HepG2 (cell line): ENCODE results near the gene TUT4. TPM values are rescaled to one million over a fixed set of nuclear protein-coding genes. Genes with fewer than 3 reads are reported as not detected.
A peak's percentile ranks its signal among the peaks of the same experiment; 100 is the strongest.

Experiments
- ATAC-seq: fragments of 200-7000 bp; cut with Tn5 transposase; 3 replicates; pipeline ENCODE4 v1.9.1; 2020; ENCODE audit warnings: mild to moderate bottlenecking, moderate library complexity
- BruUV-seq: library from RNA; stranded (reverse); fragments of 400-500 nt; replicated peaks from 2 replicates; lab custom pipeline; 2021; lab: Mats Ljungman, UMichigan
- CTCF ChIA-PET: fragments of 300-600 bp; formaldehyde crosslinking; extraction: SDS; loops from one replicate; lab custom pipeline; 2021; ENCODE audit warnings: low total read pairs, inconsistent platforms, low intra/inter-chr PET ratio; lab: Yijun Ruan, JAX
- POLR2A ChIA-PET: fragments of 350-600 bp; sonication (Branson Sonifier 250); formaldehyde crosslinking; loops from one replicate; lab custom pipeline; 2020; ENCODE audit warnings: antibody characterized with exemption, inconsistent platforms; lab: Yijun Ruan, JAX
- DNase-seq: peaks from one replicate; pipeline ENCODE4 v3.0.0-alpha.2; 2015; ENCODE audit warnings: low spot score
- FAIRE-seq: peaks from 3 replicates; lab custom pipeline; 2011; peaks lifted over from hg19 to GRCh38; lab: Jason Lieb, UNC
- H2AFZ ChIP-seq: one replicate; pipeline ENCODE4 v1.6.1; 2011; ENCODE audit warnings: low read length, inconsistent platforms
- H3K27ac ChIP-seq: fragments of 300-600 bp; 3 replicates; pipeline ENCODE4 v1.8.0; 2011; ENCODE audit warnings: mixed run types, mild to moderate bottlenecking, mixed read lengths, low read length, inconsistent platforms; ENCODE audit not compliant: insufficient read depth; ENCODE audit errors: extremely low read length
- H3K27me3 ChIP-seq, 2 experiments: fragments of 200-600 bp in 1 of 2; 2 replicates in 1 of 2; 3 replicates in 1 of 2; pipeline versions ENCODE4 v1.6.0 to v1.8.0; 2011; ENCODE audit warnings: low read length in 2 of 2, mild to moderate bottlenecking in 2 of 2, moderate library complexity in 2 of 2, inconsistent platforms in 1 of 2; ENCODE audit not compliant: insufficient read depth in 2 of 2, control insufficient read depth in 1 of 2
- H3K36me3 ChIP-seq, 2 experiments: fragments of 200-600 bp in 1 of 2; replicated peaks in 1 of 2; 2 replicates in 1 of 2; 3 replicates in 1 of 2; pipeline versions ENCODE4 v1.5.1 to v1.8.0; 2011; ENCODE audit warnings: low read length in 2 of 2, inconsistent platforms in 1 of 2; ENCODE audit not compliant: insufficient read depth in 2 of 2, control insufficient read depth in 1 of 2
- H3K4me1 ChIP-seq: 2 replicates; pipeline ENCODE4 v1.5.1; 2012; ENCODE audit warnings: low read length, inconsistent platforms; ENCODE audit not compliant: insufficient read depth
- H3K4me2 ChIP-seq: 2 replicates; pipeline ENCODE4 v1.6.0; 2011; ENCODE audit warnings: low read depth, low read length, inconsistent platforms
- H3K4me3 ChIP-seq, 3 experiments: fragments of 200-600 bp in 1 of 3; sonication (generic), shearing (Covaris generic) in 1 of 3; replicated peaks in 1 of 3; 2 replicates each; pipeline ENCODE4 v1.5.1; 2011 to 2016; ENCODE audit warnings: low read length in 3 of 3, inconsistent platforms in 2 of 3, low read depth in 2 of 3, mild to moderate bottlenecking in 2 of 3, control low read depth in 1 of 3, mixed read lengths in 1 of 3; ENCODE audit not compliant: insufficient read depth in 1 of 3
- H3K79me2 ChIP-seq: one replicate; pipeline ENCODE4 v1.6.1; 2011; ENCODE audit warnings: low read length, inconsistent platforms; ENCODE audit not compliant: insufficient read depth
- H3K9ac ChIP-seq: 2 replicates; pipeline ENCODE4 v1.6.0; 2011; ENCODE audit warnings: mild to moderate bottlenecking, low read depth, low read length, inconsistent platforms; ENCODE audit not compliant: insufficient read depth
- H3K9me3 ChIP-seq: 2 replicates; pipeline ENCODE4 v1.5.1; 2012; ENCODE audit warnings: mild to moderate bottlenecking, low read length
- H4K20me1 ChIP-seq: 2 replicates; pipeline ENCODE4 v1.6.0; 2011; ENCODE audit warnings: inconsistent platforms, mild to moderate bottlenecking, low read length, moderate library complexity; ENCODE audit not compliant: insufficient read depth
- CREB1 ChIP-seq, 2 experiments: fragments of 450-650 bp in 1 of 2; IDR thresholded peaks; 2 replicates each; pipeline ENCODE4 v1.6.1; 2016 to 2017; ENCODE audit warnings: control low read depth in 1 of 2, mild to moderate bottlenecking in 1 of 2, missing compliant biosample characterization in 1 of 2, missing genetic modification characterization in 1 of 2
- FOXC1 ChIP-seq: sonication (generic); formaldehyde crosslinking; IDR thresholded peaks from 2 replicates; pipeline ENCODE4 v1.8.0; 2022; ENCODE audit warnings: mild to moderate bottlenecking, missing genetic modification reagents, borderline replicate concordance
- JUN ChIP-seq: sonication (generic); formaldehyde crosslinking; IDR thresholded peaks from 2 replicates; pipeline ENCODE4 v1.4.0; 2020; ENCODE audit warnings: mild to moderate bottlenecking, missing genetic modification reagents
- KLF12 ChIP-seq: sonication (generic); formaldehyde crosslinking; IDR thresholded peaks from 2 replicates; pipeline ENCODE4 v1.4.0; 2020; ENCODE audit warnings: missing genetic modification reagents, borderline replicate concordance
- NCOR1 ChIP-seq: fragments of 200-600 bp; sonication (generic); IDR thresholded peaks from 2 replicates; pipeline ENCODE4 v1.7.0; 2017; ENCODE audit warnings: antibody characterized with exemption, low read length, borderline replicate concordance
- RFXANK ChIP-seq: IDR thresholded peaks from 2 replicates; pipeline ENCODE4 v1.6.1; 2016
- SMAD3 ChIP-seq: sonication (generic); formaldehyde crosslinking; IDR thresholded peaks from 2 replicates; pipeline ENCODE4 v1.4.0; 2020; ENCODE audit warnings: missing genetic modification reagents
- XRCC5 ChIP-seq: fragments of 200-400 bp; formaldehyde crosslinking; optimal IDR thresholded peaks from 2 replicates; pipeline ENCODE3; 2017; ENCODE audit warnings: mild to moderate bottlenecking, low read length
- WGBS: methylation state at CpG from one replicate; pipeline ENCODE4 v1.1.6; 2017; ENCODE audit warnings: low lambda C conversion rate; 5-methylcytosine and 5-hydroxymethylcytosine counted together
- in situ Hi-C: cut with HindIII; loops from 2 replicates; pipeline ENCODE4 v1.10.0; 2017; ENCODE audit warnings: low pct_unique_long_range_greater_than_20kb; ENCODE audit not compliant: extremely low pct_ligation_motif_present
- intact Hi-C: fragments of 100-400 bp; cut with micrococcal nuclease; formaldehyde crosslinking; loops from one replicate; pipeline ENCODE4 v1.10.0; 2022; ENCODE audit not compliant: unreplicated experiment
- polyA plus RNA-seq, 8 experiments: library from polyadenylated mRNA; depleted of rRNA in 3 of 8; stranded (reverse) in 7 of 8; unstranded in 1 of 8; fragments of >200 nt; fragmentation: Illumina TruSeq in 4 of 8; extraction: Trizol in 4 of 8; gene quantifications; 2 replicates each; pipeline versions ENCODE4 v1.2.1 to v1.2.3, GENCODE V29; 2011 to 2016; ENCODE audit warnings: low read depth in 4 of 8, missing spikeins in 1 of 8, mixed read lengths in 1 of 8; ENCODE audit not compliant: insufficient read depth in 1 of 8
- total RNA-seq, 5 experiments: library from RNA; depleted of rRNA; stranded (reverse); fragments of >200 nt; fragmentation: Illumina TruSeq; extraction: Trizol; gene quantifications; 2 replicates each; pipeline ENCODE4 v1.2.3, GENCODE V29; 2016; ENCODE audit warnings: low read depth in 1 of 5
- TF ChIP-seq, protein P1 (sequence below): sonication (generic); formaldehyde crosslinking; IDR thresholded peaks from 2 replicates; pipeline ENCODE4 v1.9.0; 2021; ENCODE audit warnings: missing genetic modification reagents, mild to moderate bottlenecking, borderline replicate concordance
- TF ChIP-seq, protein P2 (sequence below): sonication (generic); formaldehyde crosslinking; IDR thresholded peaks from 2 replicates; pipeline ENCODE4 v1.9.0; 2022; ENCODE audit warnings: low read depth, missing genetic modification reagents
- TF ChIP-seq, protein P3 (sequence below): IDR thresholded peaks from 2 replicates; pipeline ENCODE4 v1.6.1; 2012; ENCODE audit warnings: low read length, improper control_type of control experiment

The TUT4 gene
- total and polyA plus RNA-seq, 2 of the 13 experiments (the other 11 are each of a cell fraction or from before 2014, with no cell fraction given) = 44.7 to 53.5 TPM

DNA sequence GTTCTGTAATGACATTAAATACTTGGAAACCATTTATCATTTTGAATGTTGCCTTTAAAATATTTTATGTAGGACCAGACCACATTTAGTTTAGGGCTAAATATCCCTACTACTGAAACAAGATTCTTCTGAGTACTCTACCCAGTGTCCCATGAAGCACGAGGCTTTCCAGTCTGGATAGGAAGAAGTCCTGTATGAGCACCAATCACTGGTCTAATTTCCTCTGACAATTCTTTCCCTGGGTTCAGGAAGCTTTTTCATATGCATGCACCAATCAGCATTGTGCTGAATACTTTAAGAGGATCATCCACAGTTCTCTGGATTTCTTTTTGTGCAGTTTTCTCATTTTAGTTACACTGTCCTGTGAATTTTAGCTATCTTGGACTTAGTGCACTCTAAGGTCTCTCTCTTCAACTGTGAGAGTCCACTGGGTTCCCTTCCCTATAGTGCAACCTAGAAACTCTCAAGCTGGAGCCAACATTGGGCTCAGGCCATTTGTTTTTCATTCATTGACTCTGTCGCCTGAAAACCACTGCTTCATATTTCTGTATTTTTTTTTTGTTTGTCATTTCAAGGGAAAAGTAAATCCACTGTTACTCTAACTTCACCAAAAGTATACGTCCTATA, 45.9 kb downstream of the TUT4 start:
- Histone ChIP-seq H3K27me3 (no peaks in the 10 kb centered on the region), H3K27ac (no peak overlapping the region), H3K79me2 (no peaks in the 10 kb centered on the region), H3K4me3 (no peak overlapping the region), H4K20me1 (0 out of 2 replicates have a peak, but pooled peaks cover 3% of the 10 kb centered on the region), H3K9ac (no peak overlapping the region), H3K4me1 (no peaks in the 10 kb centered on the region), H2AFZ (no peak overlapping the region), H3K9me3 (no peaks in the 10 kb centered on the region), H3K36me3 (peaks cover 3 to 31% of the 10 kb centered on the region in 2 experiments; a peak in 3 of 5 replicates), H3K4me2 (no peak overlapping the region)
- ATAC-seq = no peak
- CTCF ChIA-PET = no interaction called here
- 96% methylated on average over 3 of the region's 3 CpGs for WGBS
- intact Hi-C loops (no loop called here), in situ Hi-C loops (no loop called here)
- no peak for TF ChIP-seq KLF12 (CRISPR knock-in tag)
- no peak for TF ChIP-seq SMAD3 (CRISPR knock-in tag)
- TF ChIP-seq, protein P1, sequence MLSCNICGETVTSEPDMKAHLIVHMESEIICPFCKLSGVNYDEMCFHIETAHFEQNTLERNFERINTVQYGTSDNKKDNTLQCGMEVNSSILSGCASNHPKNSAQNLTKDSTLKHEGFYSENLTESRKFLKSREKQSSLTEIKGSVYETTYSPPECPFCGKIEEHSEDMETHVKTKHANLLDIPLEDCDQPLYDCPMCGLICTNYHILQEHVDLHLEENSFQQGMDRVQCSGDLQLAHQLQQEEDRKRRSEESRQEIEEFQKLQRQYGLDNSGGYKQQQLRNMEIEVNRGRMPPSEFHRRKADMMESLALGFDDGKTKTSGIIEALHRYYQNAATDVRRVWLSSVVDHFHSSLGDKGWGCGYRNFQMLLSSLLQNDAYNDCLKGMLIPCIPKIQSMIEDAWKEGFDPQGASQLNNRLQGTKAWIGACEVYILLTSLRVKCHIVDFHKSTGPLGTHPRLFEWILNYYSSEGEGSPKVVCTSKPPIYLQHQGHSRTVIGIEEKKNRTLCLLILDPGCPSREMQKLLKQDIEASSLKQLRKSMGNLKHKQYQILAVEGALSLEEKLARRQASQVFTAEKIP = no peak
- no peak for TF ChIP-seq FOXC1
- no peak for TF ChIP-seq XRCC5
- POLR2A ChIA-PET = no interaction called here
- no peak for DNase-seq
- FAIRE-seq = no peak
- no TSS peak for BruUV-seq

DNA sequence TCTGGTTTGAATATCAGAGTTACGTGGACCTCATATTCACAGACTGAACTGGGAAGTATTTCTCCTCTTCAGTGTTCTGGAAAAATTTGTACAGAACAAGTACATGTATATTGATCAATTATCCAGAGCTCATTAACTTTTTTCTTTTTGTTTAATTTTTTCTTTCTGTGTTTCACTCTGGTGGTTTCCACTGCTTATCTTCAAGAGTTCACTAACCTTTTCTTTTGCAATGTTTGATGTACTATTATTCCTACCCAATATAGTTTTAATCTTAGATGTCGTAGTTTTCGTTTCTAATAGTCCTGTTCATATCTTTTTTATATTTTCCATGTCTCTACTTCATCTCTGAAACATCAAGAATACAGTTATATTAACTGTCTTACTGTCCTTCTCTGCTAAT, 46.5 kb downstream of the TUT4 start:
- Histone ChIP-seq H3K9me3 (no peaks in the 10 kb centered on the region), H3K4me2 (no peak overlapping the region), H3K9ac (no peak overlapping the region), H3K27ac (no peak overlapping the region), H3K79me2 (no peaks in the 10 kb centered on the region), H3K4me3 (no peak overlapping the region), H3K4me1 (no peaks in the 10 kb centered on the region), H2AFZ (no peak overlapping the region), H3K27me3 (no peaks in the 10 kb centered on the region), H3K36me3 (peaks cover 3 to 32% of the 10 kb centered on the region in 2 experiments; a peak in 3 of 5 replicates), H4K20me1 (0 out of 2 replicates have a peak, but pooled peaks cover 3% of the 10 kb centered on the region)
- BruUV-seq = TSS peak; percentile 11
- 97% methylated on average over 3 of the region's 3 CpGs for WGBS
- CTCF ChIA-PET = no interaction called here
- DNase-seq (no peak), ATAC-seq (no peak), FAIRE-seq (no peak)
- POLR2A ChIA-PET = no interaction called here
- in situ Hi-C loops (no loop called here), intact Hi-C loops (no loop called here)
- TF ChIP-seq, protein P2, sequence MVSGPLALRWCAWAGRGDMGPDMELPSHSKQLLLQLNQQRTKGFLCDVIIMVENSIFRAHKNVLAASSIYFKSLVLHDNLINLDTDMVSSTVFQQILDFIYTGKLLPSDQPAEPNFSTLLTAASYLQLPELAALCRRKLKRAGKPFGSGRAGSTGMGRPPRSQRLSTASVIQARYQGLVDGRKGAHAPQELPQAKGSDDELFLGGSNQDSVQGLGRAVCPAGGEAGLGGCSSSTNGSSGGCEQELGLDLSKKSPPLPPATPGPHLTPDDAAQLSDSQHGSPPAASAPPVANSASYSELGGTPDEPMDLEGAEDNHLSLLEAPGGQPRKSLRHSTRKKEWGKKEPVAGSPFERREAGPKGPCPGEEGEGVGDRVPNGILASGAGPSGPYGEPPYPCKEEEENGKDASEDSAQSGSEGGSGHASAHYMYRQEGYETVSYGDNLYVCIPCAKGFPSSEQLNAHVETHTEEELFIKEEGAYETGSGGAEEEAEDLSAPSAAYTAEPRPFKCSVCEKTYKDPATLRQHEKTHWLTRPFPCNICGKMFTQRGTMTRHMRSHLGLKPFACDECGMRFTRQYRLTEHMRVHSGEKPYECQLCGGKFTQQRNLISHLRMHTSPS = no peak
- TF ChIP-seq JUN (CRISPR knock-in tag) (no peak), CREB1 (IDR thresholded peaks at IDR 0.05) (no peak), CREB1 (CRISPR knock-in tag; IDR thresholded peaks at IDR 0.05) (no peak), NCOR1 (no peak), RFXANK (CRISPR knock-in tag) (no peak)
- TF ChIP-seq, protein P3, sequence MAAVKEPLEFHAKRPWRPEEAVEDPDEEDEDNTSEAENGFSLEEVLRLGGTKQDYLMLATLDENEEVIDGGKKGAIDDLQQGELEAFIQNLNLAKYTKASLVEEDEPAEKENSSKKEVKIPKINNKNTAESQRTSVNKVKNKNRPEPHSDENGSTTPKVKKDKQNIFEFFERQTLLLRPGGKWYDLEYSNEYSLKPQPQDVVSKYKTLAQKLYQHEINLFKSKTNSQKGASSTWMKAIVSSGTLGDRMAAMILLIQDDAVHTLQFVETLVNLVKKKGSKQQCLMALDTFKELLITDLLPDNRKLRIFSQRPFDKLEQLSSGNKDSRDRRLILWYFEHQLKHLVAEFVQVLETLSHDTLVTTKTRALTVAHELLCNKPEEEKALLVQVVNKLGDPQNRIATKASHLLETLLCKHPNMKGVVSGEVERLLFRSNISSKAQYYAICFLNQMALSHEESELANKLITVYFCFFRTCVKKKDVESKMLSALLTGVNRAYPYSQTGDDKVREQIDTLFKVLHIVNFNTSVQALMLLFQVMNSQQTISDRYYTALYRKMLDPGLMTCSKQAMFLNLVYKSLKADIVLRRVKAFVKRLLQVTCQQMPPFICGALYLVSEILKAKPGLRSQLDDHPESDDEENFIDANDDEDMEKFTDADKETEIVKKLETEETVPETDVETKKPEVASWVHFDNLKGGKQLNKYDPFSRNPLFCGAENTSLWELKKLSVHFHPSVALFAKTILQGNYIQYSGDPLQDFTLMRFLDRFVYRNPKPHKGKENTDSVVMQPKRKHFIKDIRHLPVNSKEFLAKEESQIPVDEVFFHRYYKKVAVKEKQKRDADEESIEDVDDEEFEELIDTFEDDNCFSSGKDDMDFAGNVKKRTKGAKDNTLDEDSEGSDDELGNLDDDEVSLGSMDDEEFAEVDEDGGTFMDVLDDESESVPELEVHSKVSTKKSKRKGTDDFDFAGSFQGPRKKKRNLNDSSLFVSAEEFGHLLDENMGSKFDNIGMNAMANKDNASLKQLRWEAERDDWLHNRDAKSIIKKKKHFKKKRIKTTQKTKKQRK = no peak
